GM23248 (cell line): Measurements from ENCODE around the gene CA14.
"Not testable (repeated sequence)": the region's sequence is repeated elsewhere in the genome, so short reads cannot be mapped to it uniquely, and the experiment has no call there.

Experiments
- EZH2 ChIP-seq: fragments of 200-600 bp; sonication (generic); IDR thresholded peaks from 2 replicates; pipeline ENCODE4 v1.6.1; 2018; ENCODE audit warnings: antibody characterized with exemption, mild to moderate bottlenecking; ENCODE audit not compliant: insufficient read depth, poor library complexity, severe bottlenecking
- EZH2phosphoT487 ChIP-seq: fragments of 200-600 bp; sonication (generic); IDR thresholded peaks from 2 replicates; pipeline ENCODE4 v1.6.1; 2018; ENCODE audit warnings: antibody characterized with exemption, moderate library complexity, mild to moderate bottlenecking, low read depth; ENCODE audit not compliant: insufficient read depth

DNA sequence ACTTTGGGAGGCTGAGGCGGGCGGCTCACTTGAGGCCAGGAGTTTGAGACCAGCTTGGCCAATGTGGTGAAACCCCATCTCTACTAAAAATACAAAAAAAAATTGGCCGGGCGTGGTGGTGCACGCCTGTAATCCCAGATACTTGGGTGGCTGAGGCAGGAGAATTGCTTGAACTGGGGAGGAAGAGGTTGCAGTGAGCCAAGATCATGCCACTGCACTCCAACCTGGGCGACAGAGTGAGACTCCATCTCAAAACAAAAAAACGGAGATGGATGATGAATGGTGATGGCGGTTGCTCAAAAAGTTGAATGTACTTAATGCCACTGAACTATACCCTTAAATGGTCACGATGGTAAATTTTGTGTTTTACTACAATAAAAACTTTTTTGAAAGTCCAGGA lies 51.0 kb downstream of the CA14 start:
- TF ChIP-seq EZH2, EZH2phosphoT487: not testable (repeated sequence)
